ENCODE measurements around the gene TMEM95.

TMEM95 gene

DNA sequence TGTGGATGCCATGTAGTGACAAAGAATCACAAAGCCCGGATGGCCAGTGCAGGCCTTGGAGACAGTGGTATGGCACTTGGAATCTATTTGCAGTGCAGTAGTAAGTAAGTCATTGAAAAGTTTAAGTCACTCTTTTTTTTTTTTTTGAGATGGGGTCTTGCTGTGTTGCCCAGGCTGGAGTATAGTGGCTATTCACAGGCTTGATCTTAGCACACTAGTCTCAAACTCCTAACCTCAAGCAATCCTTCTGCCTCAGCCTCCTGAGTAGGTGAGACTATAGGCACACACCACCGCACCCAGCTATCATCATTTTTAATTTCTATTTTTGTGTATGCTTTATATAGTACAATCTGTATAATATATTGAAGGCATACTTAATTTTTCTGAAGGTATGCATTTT lies 43.7 kb downstream of the TMEM95 start:
- CTCF ChIA-PET: interaction anchor here (1.1 to 2.9 kb wide), 4 partner anchors 18 to 162 kb away, joined by 3 to 12 read pairs (median 4); partner anchors contain the start of gene TMEM95
- POLR2A ChIA-PET: interaction anchor here (1.1 to 1.5 kb wide), 5 partner anchors 11 to 43 kb away, joined by 3 to 7 read pairs (median 3); partner anchors contain the start of gene TMEM95
- no peaks in the 10 kb centered on the region for H3K9me3 ChIP-seq (ENCODE audit: control insufficient read depth, insufficient read depth, low read depth, low read length)
- TF ChIP-seq, protein P1, sequence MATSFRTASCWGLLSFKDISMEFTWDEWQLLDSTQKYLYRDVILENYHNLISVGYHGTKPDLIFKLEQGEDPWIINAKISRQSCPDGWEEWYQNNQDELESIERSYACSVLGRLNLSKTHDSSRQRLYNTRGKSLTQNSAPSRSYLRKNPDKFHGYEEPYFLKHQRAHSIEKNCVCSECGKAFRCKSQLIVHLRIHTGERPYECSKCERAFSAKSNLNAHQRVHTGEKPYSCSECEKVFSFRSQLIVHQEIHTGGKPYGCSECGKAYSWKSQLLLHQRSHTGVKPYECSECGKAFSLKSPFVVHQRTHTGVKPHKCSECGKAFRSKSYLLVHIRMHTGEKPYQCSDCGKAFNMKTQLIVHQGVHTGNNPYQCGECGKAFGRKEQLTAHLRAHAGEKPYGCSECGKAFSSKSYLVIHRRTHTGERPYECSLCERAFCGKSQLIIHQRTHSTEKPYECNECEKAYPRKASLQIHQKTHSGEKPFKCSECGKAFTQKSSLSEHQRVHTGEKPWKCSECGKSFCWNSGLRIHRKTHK (tag by site-specific recombination; IDR thresholded peaks at IDR 0.05): no peak
- TF ChIP-seq ZNF184 (tag by site-specific recombination; IDR thresholded peaks at IDR 0.05): no peak
- TF ChIP-seq ZFP69B (tag by site-specific recombination; IDR thresholded peaks at IDR 0.05): no peak
- peak; percentile 97 for TF ChIP-seq ZNF121 (tag by site-specific recombination; IDR thresholded peaks at IDR 0.05)
- H3K27ac ChIP-seq (ENCODE audit: extremely low read depth, low read depth, low read length): no peak overlapping the region
- no peak overlapping the region for H3K4me3 ChIP-seq (ENCODE audit: low read depth, low read length)
- peaks cover 7% of the 10 kb centered on the region for H3K4me1 ChIP-seq (ENCODE audit: control insufficient read depth, insufficient read depth, low read length)
- H3K36me3 ChIP-seq (ENCODE audit: control insufficient read depth in 2 of 2, insufficient read depth in 1 of 2, low read length in 2 of 2): peaks cover 6 to 7% of the 10 kb centered on the region in 2 experiments; a peak in 2 of 3 replicates

DNA sequence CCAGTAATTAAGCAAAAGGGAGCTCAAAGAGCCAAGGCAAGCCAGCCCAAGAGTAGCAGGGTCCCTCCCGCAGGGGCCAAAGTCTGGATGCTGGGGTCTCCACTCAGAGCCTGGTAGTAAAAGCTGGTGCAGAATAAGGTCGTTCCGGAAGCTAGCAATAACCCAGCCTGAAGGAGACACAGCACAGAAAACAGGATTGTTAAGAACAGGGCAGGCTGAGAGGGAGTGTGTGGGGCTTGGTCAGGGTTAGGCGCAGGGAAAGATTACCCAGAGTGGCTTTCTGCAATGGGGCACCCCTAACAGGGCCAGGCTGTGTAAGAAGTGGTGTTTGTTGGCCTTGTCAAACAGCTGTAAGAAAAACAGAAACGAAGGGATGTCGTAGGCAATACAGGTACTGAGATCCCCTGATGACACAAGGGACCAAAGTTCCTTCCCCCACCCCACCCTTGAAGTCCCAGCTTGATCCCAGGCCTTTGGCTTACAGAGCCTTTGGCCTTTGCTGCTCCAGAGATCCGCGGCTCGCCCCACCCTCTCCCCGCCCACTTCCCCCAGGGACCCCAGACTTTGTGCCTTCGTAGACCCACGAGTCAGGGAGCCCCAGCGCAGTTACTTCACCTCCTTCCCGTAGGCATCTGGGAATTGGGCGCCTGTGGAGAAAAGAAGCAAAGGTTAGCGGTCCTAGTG lies 48.2 kb downstream of the TMEM95 start:
- Histone ChIP-seq H3K4me3 (ENCODE audit: low read depth, low read length) (peak overlapping the region; percentile 83), H3K9me3 (ENCODE audit: control insufficient read depth, insufficient read depth, low read depth, low read length) (no peaks in the 10 kb centered on the region), H3K27ac (ENCODE audit: extremely low read depth, low read depth, low read length) (peak overlapping the region; percentile 81), H3K4me1 (ENCODE audit: control insufficient read depth, insufficient read depth, low read length) (peaks cover 8% of the 10 kb centered on the region), H3K36me3 (ENCODE audit: control insufficient read depth in 2 of 2, insufficient read depth in 1 of 2, low read length in 2 of 2) (peaks cover 6 to 7% of the 10 kb centered on the region in 2 experiments; a peak in 2 of 3 replicates)
- CTCF ChIA-PET: interaction anchor here (0.6 to 2.7 kb wide), 7 partner anchors 9 to 314 kb away, joined by 3 to 21 read pairs (median 4); partner anchors contain the start of genes PLSCR3 and TMEM102
- POLR2A ChIA-PET: interaction anchor here (0.5 to 3.2 kb wide), 43 partner anchors 8 to 530 kb away, joined by 3 to 67 read pairs (median 6); partner anchors contain the start of genes ACADVL, ATP1B2, CD68 and CHRNB1
- TF ChIP-seq ZNF76 (tag by site-specific recombination; IDR thresholded peaks at IDR 0.05; ENCODE audit: borderline replicate concordance, low read depth) (0 out of 2 replicates have a peak, but pooled peaks have one; percentile 31), ZNF791 (tag by site-specific recombination; IDR thresholded peaks at IDR 0.05) (no peak), YY2 (tag by site-specific recombination; IDR thresholded peaks at IDR 0.05) (no peak), ZNF394 (tag by site-specific recombination; IDR thresholded peaks at IDR 0.05; ENCODE audit: borderline replicate concordance) (no peak), ZNF610 (tag by site-specific recombination; IDR thresholded peaks at IDR 0.05; ENCODE audit: borderline replicate concordance) (no peak), ZNF223 (tag by site-specific recombination; IDR thresholded peaks at IDR 0.05) (no peak), ZNF600 (tag by site-specific recombination; IDR thresholded peaks at IDR 0.05) (peak; percentile 80), ZBTB48 (tag by site-specific recombination; IDR thresholded peaks at IDR 0.05) (0 out of 2 replicates have a peak, but pooled peaks have one; percentile 62), ZNF521 (tag by site-specific recombination; IDR thresholded peaks at IDR 0.05) (no peak), ZFHX2 (tag by site-specific recombination; conservative IDR thresholded peaks at IDR 0.05) (0 out of 2 replicates have a peak, but pooled peaks have one; percentile 10), ZNF354C (tag by site-specific recombination; IDR thresholded peaks at IDR 0.05; ENCODE audit: borderline replicate concordance, low read depth) (no peak), ZNF777 (tag by site-specific recombination; IDR thresholded peaks at IDR 0.05; ENCODE audit: borderline replicate concordance) (no peak), KLF9 (tag by site-specific recombination; IDR thresholded peaks at IDR 0.05; ENCODE audit: low read depth) (peak; percentile 53; the same call in 1 of the 2 replicates), ZBTB17 (tag by site-specific recombination; IDR thresholded peaks at IDR 0.05) (0 out of 2 replicates have a peak, but pooled peaks have one; percentile 31), ZBTB7A (tag by site-specific recombination; IDR thresholded peaks at IDR 0.05; ENCODE audit: low read depth) (0 out of 2 replicates have a peak, but pooled peaks have one; percentile 20), ZSCAN30 (tag by site-specific recombination; IDR thresholded peaks at IDR 0.05) (no peak), ZNF544 (tag by site-specific recombination; IDR thresholded peaks at IDR 0.05) (no peak), ZNF24 (tag by site-specific recombination; IDR thresholded peaks at IDR 0.05) (no peak), ZFP69B (tag by site-specific recombination; IDR thresholded peaks at IDR 0.05) (no peak), ZSCAN5A (tag by site-specific recombination; IDR thresholded peaks at IDR 0.05) (no peak), ZBTB20 (tag by site-specific recombination; IDR thresholded peaks at IDR 0.05) (peak; percentile 35; the same call in 1 of the 2 replicates), ZNF146 (tag by site-specific recombination; IDR thresholded peaks at IDR 0.05) (no peak), ZNF426 (tag by site-specific recombination; IDR thresholded peaks at IDR 0.05) (no peak)
- TF ChIP-seq, protein P2, sequence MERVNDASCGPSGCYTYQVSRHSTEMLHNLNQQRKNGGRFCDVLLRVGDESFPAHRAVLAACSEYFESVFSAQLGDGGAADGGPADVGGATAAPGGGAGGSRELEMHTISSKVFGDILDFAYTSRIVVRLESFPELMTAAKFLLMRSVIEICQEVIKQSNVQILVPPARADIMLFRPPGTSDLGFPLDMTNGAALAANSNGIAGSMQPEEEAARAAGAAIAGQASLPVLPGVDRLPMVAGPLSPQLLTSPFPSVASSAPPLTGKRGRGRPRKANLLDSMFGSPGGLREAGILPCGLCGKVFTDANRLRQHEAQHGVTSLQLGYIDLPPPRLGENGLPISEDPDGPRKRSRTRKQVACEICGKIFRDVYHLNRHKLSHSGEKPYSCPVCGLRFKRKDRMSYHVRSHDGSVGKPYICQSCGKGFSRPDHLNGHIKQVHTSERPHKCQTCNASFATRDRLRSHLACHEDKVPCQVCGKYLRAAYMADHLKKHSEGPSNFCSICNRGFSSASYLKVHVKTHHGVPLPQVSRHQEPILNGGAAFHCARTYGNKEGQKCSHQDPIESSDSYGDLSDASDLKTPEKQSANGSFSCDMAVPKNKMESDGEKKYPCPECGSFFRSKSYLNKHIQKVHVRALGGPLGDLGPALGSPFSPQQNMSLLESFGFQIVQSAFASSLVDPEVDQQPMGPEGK (tag by site-specific recombination; IDR thresholded peaks at IDR 0.05): peak; percentile 74
- TF ChIP-seq, protein P3, sequence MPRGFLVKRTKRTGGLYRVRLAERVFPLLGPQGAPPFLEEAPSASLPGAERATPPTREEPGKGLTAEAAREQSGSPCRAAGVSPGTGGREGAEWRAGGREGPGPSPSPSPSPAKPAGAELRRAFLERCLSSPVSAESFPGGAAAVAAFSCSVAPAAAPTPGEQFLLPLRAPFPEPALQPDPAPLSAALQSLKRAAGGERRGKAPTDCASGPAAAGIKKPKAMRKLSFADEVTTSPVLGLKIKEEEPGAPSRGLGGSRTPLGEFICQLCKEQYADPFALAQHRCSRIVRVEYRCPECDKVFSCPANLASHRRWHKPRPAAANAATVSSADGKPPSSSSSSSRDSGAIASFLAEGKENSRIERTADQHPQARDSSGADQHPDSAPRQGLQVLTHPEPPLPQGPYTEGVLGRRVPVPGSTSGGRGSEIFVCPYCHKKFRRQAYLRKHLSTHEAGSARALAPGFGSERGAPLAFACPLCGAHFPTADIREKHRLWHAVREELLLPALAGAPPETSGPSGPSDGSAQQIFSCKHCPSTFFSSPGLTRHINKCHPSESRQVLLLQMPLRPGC (tag by site-specific recombination; IDR thresholded peaks at IDR 0.05): no peak
